Left ventricle myocardium superior (tissue), 1 donor: Measurements from ENCODE around the gene CELSR1. TPM values are rescaled to one million over a fixed set of nuclear protein-coding genes. Genes with fewer than 3 reads are reported as not detected.
"Not testable (repeated sequence)": the region's sequence is repeated elsewhere in the genome, so short reads cannot be mapped to it uniquely, and the experiment has no call there.

Experiments used
- ATAC-seq: fragments of 200-7000 bp; cut with Tn5 transposase; one replicate; pipeline ENCODE4 v1.9.1; 2020; ENCODE audit warnings: mild to moderate bottlenecking, moderate library complexity
- DNase-seq: peaks from one replicate; pipeline ENCODE4 v3.0.0-alpha.2; 2020
- intact Hi-C: fragments of 100-400 bp; cut with micrococcal nuclease; formaldehyde crosslinking; loops from one replicate; pipeline ENCODE4 v1.11.0; 2022
- total RNA-seq: library from RNA; stranded (reverse); fragmentation: NEBNext Ultra II Directional; extraction: Animal tissue kit (Norgen Biotek cat#: 25700); gene quantifications from one replicate; pipeline ENCODE4 v1.2.1, GENCODE V29; 2021
- donor health status: DM: no; HTN: yes; CAD: no; lungs with severe emphysema.

The CELSR1 gene
- total RNA-seq, 1 donor from 2014 or later: 9.7 TPM

- no peak for DNase-seq
- intact Hi-C loops: no loop called here
- ATAC-seq: peak; percentile 86
These were observed 119.7 kb downstream of the CELSR1 start for GRCh38 chr22:46417769-46418168.

DNA sequence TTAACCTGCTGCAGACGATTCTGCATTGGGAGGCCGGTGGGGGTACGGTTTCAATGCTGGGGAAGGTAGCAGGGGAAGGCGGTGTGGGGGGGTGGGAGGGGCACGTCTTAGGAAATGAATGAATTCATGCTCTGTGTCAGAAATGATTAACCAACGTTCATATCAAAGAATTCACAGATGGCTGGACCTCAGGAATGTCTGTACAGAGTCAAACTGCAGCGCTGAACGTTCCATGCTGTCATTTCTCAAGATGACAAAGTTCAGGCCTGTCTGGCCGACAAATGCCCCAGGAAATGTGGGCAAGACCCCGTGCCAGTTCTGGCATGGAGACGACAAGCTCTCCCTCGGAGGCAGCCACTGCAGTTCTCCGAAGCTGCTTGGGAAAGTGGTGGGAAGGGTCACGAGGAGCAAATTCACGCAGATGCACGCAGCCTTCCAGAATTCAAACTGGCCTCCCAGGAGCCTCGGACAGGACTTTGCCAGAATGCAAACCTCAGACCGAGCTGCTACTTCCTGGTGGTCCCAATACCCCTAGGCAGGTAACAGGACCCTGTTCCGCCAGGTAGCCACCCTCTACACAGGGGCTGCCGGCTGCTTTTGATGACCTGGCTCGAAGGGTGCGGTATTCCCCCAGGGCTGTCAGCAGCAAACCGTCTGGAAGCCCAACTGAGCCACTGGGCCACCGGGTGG lies 120.4 kb downstream of the CELSR1 start:
- ATAC-seq: peak; percentile 8
- intact Hi-C loops: no loop called here
- no peak for DNase-seq

- ATAC-seq (no peak), DNase-seq (no peak)
- intact Hi-C loops: no loop called here
These were observed 120.9 kb downstream of the CELSR1 start for GRCh38 chr22:46416520-46416871.

GRCh38 chr22:46415776-46416519 lies 121.5 kb downstream of the CELSR1 start:
- intact Hi-C loops: no loop called here
- DNase-seq (no peak), ATAC-seq (no peak)

- intact Hi-C loops: no loop called here
- DNase-seq (no peak), ATAC-seq (no peak)
These were observed 122.7 kb downstream of the CELSR1 start for GRCh38 chr22:46414704-46415103.

DNA sequence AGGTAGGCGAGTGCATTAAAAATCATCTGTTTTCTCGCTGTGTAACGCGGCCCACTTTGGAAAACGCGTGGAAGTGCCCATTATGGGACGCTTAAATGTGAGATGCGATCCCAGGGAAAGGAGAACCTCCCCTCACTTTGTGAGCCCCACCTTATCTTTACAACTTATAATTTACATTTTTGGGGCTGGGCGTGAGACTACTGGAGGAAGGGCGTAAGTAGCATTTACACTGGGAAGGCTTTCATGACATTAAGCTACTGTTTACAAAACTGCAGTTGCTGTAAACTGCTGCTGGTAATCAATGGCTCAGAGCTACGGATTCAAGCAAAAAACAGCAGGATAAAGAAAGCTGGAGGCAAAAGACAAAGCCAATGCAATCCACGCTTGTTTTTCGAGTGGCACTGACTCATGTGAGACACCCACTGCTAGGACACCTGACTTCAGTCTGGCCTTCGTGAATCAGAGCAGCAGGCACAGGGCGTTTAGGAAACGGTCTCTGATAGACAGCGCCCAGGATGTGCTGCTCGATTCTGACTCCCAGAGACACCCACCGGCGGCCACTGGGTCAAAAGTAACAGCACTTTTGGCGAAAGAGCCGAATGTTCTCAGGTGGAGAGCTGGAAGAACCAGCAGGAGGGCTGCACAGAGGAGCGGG lies 123.6 kb downstream of the CELSR1 start:
- DNase-seq (no peak), ATAC-seq (no peak)
- intact Hi-C loops: no loop called here

GRCh38 chr22:46411347-46411746 lies 126.1 kb downstream of the CELSR1 start:
- intact Hi-C loops: no loop called here
- ATAC-seq (no peak), DNase-seq (no peak)

DNA sequence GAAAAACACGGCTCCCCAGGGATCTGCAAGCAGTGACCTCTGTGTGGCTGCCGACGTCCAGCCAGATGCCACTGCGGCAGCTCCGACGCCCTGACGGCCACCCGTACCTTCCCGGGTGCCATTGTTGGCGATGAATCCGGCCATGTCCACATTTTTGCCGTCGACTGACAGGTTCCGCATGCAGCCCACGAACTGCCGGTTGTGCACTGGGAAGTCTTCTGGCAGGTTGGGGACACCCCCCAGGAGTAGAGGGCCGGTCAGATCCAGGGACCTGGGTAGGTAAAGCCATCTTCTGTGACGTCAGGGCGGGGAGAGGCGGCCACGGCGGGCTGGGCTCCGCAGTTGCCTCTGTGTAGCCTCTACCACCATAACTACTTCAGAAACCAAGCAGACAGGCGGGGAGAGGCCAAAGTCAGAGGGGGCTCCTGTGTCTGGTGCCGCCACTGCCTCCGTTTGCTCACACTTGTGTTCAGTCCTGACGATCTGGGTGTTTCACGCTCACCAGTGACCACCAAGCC lies 127.1 kb downstream of the CELSR1 start:
- ATAC-seq (no peak), DNase-seq (no peak)
- intact Hi-C loops: no loop called here

- intact Hi-C loops: no loop called here
- no peak for DNase-seq
- no peak for ATAC-seq
These were observed 127.7 kb downstream of the CELSR1 start for GRCh38 chr22:46409631-46410210.

DNA sequence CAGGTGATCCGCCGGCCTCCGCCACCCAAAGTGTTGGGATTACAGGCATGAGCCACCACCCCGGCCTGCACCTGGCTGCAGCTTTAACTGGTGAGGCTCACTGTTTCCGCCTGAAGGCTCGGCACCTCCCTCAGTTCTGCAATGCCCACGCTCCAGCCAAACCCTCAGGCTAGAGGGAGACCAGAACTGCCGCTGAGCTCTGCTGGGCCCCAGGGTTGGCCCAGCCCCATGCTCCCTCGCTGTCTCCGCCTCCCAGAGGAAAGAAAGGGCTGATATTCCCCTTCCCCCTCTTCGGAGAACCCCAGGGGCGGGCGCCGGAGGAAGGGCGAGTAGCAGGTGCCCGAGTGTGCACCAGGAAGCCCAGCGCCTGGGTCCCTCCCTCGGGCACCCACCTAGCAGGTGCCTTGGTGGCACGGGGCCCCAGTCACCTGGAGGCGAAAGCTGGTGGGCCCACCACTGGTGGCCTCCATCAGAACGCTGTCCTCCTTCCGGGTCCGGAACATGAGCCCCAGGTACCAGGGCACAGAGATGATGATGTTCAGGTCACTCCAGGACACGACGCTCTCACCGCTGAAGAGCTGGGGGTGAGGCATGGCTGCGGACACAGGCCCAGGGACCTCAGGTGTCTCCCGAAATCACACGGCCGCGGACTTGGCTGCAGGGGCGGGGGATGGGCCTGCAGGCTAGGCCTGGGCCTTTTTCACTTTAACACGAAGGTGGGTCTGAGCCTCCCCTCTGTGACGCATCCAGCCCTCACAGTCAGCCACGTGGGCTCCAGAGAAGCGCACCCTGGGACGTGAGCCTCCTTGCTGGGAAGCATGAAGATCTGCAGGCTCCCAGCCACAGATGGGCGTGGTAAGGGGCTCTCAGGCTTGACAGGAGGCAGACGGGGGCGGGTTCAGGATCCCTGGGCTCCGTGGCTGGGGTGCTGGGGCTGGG lies 128.6 kb downstream of the CELSR1 start:
- no peak for DNase-seq
- ATAC-seq: no peak
- intact Hi-C loops: no loop called here

DNA sequence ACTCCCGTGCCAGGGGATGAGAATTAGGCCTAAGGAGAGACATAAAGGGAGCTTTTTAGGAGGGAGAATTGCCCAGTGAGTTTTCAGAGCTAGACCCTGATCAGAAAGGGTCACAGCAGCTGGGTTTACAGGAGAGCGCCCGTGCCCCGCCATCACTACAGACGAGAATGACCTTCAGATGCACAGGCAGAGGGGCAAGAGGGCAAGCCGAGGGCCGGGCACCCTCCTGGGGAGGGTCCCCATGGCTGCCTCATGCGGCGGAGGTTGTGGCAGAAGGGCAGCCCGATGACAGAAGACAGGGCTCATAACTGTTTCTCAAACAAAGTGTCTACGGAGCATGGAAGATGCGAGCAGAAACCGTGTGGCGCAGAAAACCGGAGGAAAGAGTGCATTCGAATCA lies 129.7 kb downstream of the CELSR1 start:
- no peak for ATAC-seq

DNA sequence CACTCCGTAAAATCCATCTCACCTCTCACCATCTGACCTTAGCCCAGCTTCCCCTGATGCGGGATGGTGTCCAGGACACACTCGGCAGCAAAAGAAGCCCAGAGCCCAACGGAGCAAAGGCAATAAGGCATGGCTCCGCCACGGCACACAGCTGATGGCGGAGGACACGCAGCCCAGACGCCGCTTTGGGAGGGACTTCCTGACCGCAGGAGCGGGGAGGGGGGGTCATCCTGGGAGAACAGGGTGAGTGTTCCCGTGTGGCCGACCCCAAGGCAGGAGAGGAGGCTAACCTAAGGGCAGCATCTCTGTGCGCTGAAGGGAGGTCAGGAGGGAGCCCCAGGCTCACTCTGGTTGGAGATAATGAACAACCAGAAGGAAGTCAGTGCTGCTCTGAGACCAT lies 130.6 kb downstream of the CELSR1 start:
- DNase-seq (no peak), ATAC-seq (peak; percentile 6)
- intact Hi-C loops: no loop called here

More for the DNA sequence above, 129.7 kb downstream of the CELSR1 start:
- intact Hi-C loops: no loop called here
- no peak for DNase-seq

DNA sequence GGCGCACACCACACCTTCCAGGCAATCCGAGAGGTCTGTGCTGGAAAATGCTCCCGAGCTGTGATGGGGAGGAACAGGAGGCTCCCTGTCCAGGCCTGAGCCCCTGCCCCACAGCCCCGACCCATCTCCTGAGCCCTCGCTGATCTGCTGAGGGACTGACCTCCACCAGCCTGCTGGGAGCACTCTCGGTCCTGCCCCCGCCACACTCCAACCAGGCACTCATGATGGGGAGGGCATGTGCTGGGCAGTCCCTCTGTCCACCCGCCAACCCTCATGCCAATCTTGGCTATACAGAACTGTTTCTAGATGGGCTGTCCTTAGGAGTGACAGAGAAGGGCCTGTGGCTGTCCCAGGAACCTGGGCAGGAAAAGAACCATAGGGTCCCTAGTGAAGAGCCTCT lies 131.1 kb downstream of the CELSR1 start:
- DNase-seq (peak; percentile 66), ATAC-seq (peak; percentile 97)
- intact Hi-C loops: no loop called here

DNA sequence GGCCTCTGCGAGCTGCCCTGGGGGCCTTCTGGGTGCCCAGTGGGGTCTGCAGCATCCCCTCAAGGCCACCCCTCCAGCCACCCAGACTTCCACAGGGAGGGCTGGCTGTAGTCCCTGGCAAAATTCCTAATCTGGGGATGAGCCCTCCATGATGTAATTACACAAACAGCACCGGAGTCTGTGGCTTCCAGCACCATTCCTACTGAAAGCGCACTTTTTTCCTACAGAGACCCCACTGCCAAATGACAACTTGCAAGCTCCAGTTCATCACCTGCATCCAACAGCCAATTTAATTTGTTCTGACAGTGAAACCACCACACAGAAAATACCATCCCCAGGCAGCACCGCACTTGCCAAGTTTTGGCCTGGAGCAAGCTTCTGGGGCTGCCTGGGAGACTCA lies 131.5 kb downstream of the CELSR1 start:
- intact Hi-C loops: no loop called here
- no peak for DNase-seq
- no peak for ATAC-seq

GRCh38 chr22:46403880-46404279 lies 133.5 kb downstream of the CELSR1 start:
- ATAC-seq, intact Hi-C loops, DNase-seq: not testable (repeated sequence)

DNA sequence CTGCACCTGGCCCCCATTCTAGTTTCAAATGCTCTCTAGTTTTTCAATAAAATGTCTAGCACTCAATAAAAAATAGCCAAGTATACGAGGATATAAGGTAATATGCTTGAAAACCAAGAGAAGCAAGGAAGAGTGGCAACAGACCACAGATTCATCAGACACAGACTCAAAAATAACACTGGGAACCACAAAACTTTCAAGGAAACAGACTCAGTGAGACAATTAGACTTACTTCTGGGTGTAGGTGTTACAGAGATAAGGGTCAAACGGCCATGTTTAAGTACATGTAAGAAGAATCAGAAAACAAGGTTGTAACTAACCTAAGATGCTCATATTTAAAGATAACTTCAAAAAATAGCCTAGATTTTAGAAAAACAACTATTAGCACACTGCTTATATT lies 134.9 kb downstream of the CELSR1 start:
- ATAC-seq: no peak
- no peak for DNase-seq
- intact Hi-C loops: no loop called here

DNA sequence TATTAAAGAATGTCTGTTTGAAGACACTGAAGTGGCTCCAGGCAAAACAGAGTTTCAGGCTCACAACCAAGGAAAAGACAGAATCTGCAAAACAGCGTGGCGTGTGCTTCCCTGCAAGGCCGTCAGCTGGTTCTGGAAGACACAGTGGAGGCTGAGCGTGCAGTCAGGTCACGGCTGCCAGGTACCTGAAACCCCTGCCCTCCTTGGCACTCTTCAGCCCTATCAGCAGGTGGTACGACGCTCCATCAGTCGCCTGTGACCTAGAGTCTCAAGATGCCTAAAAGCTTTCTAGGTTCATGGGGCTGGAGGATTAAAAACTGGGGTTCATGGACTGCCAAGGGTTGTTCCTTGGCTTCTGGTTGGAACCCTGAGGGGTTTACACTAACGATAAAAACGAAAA lies 136.1 kb downstream of the CELSR1 start:
- DNase-seq (no peak), ATAC-seq (no peak)
- intact Hi-C loops: no loop called here

DNA sequence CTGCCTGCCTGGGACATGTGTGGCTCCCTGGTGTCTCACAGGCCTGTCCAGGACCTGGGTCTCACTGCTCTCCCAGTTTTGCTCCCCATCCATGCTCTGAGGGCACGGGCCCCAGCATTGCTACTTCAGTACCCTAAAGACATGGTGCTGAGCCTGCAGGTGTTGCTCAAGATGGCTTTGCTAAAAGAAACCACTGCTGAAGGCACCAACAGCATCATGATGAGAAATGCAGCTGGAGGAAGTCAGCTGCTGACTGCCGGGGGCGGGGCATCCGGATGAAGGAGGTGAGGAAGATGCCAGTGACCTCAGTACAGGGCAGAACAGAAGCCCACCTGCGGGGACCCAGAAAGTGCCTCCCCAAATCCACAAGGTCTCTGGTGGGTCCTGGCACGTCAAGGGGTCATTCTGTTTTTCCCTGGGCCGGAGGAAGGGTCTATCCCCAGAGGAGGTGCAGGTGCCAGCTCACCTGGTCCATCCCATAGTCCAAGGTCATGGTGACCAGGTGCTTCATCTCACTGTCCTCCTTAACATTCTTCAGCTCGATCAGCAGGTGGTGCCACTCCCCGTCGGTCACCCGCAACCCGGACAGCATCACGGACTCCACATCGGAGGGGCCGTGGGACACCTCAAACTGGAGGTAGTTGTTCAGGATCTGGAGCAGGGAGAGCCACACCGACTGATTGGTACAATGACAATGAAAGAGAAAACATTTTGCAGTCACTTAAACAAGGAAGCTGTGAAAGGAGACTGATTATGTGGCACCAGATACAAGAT lies 138.0 kb downstream of the CELSR1 start:
- intact Hi-C loops: no loop called here

More for the DNA sequence above, 138.0 kb downstream of the CELSR1 start:
- no peak for ATAC-seq
- no peak for DNase-seq
